Regular cardiac myocyte (primary cell): ENCODE results near the gene RPL37A. TPM values are rescaled to one million over a fixed set of nuclear protein-coding genes. Genes with fewer than 3 reads are reported as not detected.

Experiments
- total RNA-seq: library from RNA; depleted of rRNA; stranded (reverse); fragments of >200 nt; gene quantifications from 2 replicates; pipeline ENCODE4 v1.2.3, GENCODE V29; 2014

Gene RPL37A
- 1,138 and 1,508 TPM in 2 replicates for total RNA-seq

DNA sequence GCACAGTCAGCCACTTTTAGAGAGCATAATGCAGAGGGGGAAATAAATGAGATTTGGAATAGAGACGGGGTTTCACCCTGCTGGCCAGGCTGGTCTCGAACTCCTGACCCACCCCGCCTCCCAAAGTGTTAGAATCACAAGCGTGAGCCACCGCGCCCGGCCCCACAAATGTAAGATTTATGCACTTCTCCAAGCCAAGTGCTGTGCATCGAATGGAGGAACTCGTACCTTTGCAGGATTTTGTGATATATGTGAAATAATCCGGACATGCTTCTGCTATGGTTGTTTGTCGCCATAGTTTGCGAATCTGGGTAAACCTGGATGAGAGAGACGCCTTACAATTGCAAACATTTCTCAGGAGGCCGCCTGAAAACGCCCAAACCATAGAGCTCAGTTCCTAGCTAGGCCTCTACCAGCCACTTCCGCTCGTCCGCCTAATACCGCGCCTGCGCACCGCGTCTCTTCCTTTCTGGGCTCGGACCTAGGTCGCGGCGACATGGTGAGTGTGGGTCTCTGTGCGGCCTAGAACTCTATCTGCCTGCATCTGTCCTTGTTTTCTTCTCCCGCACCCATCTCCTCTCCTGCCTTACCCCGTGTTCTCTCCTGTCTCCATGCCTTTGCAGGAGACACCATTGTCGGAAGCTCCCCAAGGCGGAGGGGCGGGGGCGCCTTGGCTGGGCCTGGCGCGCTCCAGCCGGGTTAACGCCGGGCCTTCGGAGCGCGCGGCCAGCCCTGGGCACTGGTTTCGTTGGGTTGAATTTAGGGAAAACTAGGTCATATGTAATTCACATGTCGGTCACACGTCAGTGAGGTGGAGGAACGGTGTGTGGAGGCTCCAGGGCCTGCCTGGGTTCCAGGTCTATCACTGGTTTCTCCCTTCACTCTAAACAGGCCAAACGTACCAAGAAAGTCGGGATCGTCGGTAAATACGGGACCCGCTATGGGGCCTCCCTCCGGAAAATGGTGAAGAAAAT lies at the start of gene RPL37A:
RPL37A (plus strand) TSS at position 466 of the 974 bp plus-strand sequence; CDS start at position 497, 31 bp downstream.

Other genes with a start within 250 kb of the RPL37A start
- gene MARCHF4, start 126.4 kb upstream of the RPL37A start, total RNA-seq = 1.1 and 3.3 TPM in 2 replicates
- 19.2 and 20.9 TPM in 2 replicates for gene SMARCAL1, start 86.4 kb upstream of the RPL37A start, total RNA-seq
- 25.9 and 219 TPM in 2 replicates for gene IGFBP2, start 134.6 kb downstream of the RPL37A start, total RNA-seq
- gene IGFBP5, start 196.7 kb downstream of the RPL37A start, total RNA-seq = 363 and 386 TPM in 2 replicates